ENCODE measurements around the gene TMCC1. TPM values are rescaled to one million over a fixed set of nuclear protein-coding genes. Genes with fewer than 3 reads are reported as not detected.
"Not testable (repeated sequence)": the region's sequence is repeated elsewhere in the genome, so short reads cannot be mapped to it uniquely, and the experiment has no call there.

TMCC1 gene
- total RNA-seq, 1 experiment from 2014 or later, result 6.2 TPM

GRCh38 chr3:129834580-129834979 is 58.9 kb downstream of the TMCC1 start:
- TF ChIP-seq CTCF (conservative IDR thresholded peaks at IDR 0.05; ENCODE audit: low read depth, low read length), result no peak
- no peak for TF ChIP-seq EZH2phosphoT487 (IDR thresholded peaks at IDR 0.05; ENCODE audit: borderline replicate concordance, low read length)
- TF ChIP-seq EZH2 (IDR thresholded peaks at IDR 0.05; ENCODE audit: low read length, unreplicated experiment), result no peak

GRCh38 chr3:129831942-129832341 is 61.6 kb downstream of the TMCC1 start:
- Histone ChIP-seq H3K4me1 (ENCODE audit: insufficient read depth, low read length) (peaks cover 15% of the 10 kb centered on the region), H3K27ac (ENCODE audit: low read length) (peak overlapping the region; percentile 13; the same call in 1 of the 2 replicates)
- H3K4me2 ChIP-seq (ENCODE audit: low read length); H3K9me2 ChIP-seq (replicated peaks; ENCODE audit: low read length); H3K36me3 ChIP-seq (ENCODE audit: low read depth, low read length); H2AFZ ChIP-seq (ENCODE audit: low read length); CTCF ChIA-PET; H4K20me1 ChIP-seq (ENCODE audit: low read length); H3K79me2 ChIP-seq (ENCODE audit: low read length); H3F3A ChIP-seq (ENCODE audit: low read length, unreplicated experiment); H3K27me3 ChIP-seq (ENCODE audit: low read length); ATAC-seq; BruUV-seq (replicated peaks); H3K9me3 ChIP-seq (ENCODE audit: low read length); H3K4me3 ChIP-seq (ENCODE audit: low read length); H3K9ac ChIP-seq (ENCODE audit: low read length): not testable (repeated sequence)
- DNase-seq, result peak; percentile 40
- POLR2A ChIA-PET (ENCODE audit: unreplicated experiment), result interaction anchor here (0.6 kb wide), 1 partner anchor 1709 kb away, joined by 4 read pairs; no protein-coding TSS in a partner anchor
- intact Hi-C loops (cut with micrococcal nuclease), result loop anchor here (5.0 kb wide), 1 partner anchor 35 kb away; no protein-coding TSS in a partner anchor

More at GRCh38 chr3:129834580-129834979, 58.9 kb downstream of the TMCC1 start:
- H3K27me3 ChIP-seq (ENCODE audit: low read length), result no peaks in the 10 kb centered on the region
- no peaks in the 10 kb centered on the region for H3K9me2 ChIP-seq (replicated peaks; ENCODE audit: low read length)
- H3K9ac ChIP-seq (ENCODE audit: low read length), result no peak overlapping the region
- no peak overlapping the region for H3K4me3 ChIP-seq (ENCODE audit: low read length)
- H2AFZ ChIP-seq (ENCODE audit: low read length), result no peak overlapping the region
- ChIA-PET POLR2A (ENCODE audit: unreplicated experiment) (interaction anchor here (0.6 kb wide), 1 partner anchor 568 kb away, joined by 3 read pairs; no protein-coding TSS in a partner anchor), CTCF (no interaction called here)
- ATAC-seq, result no peak
- H3K9me3 ChIP-seq (ENCODE audit: low read length), result no peaks in the 10 kb centered on the region
- no peaks in the 10 kb centered on the region for H3F3A ChIP-seq (ENCODE audit: low read length, unreplicated experiment)
- H3K36me3 ChIP-seq (ENCODE audit: low read depth, low read length), result no peaks in the 10 kb centered on the region
- BruUV-seq (replicated peaks), result no TSS peak
- no peak overlapping the region for H3K4me2 ChIP-seq (ENCODE audit: low read length)
- H3K79me2 ChIP-seq (ENCODE audit: low read length), result no peaks in the 10 kb centered on the region
- no peak for DNase-seq
- H4K20me1 ChIP-seq (ENCODE audit: low read length), result no peaks in the 10 kb centered on the region
- intact Hi-C loops (cut with micrococcal nuclease), result loop anchor here (5.0 kb wide), 1 partner anchor 33 kb away; no protein-coding TSS in a partner anchor
- peaks cover 15% of the 10 kb centered on the region for H3K4me1 ChIP-seq (ENCODE audit: insufficient read depth, low read length)
- H3K27ac ChIP-seq (ENCODE audit: low read length), result no peak overlapping the region

- CTCF ChIA-PET, result no interaction called here
Measured at GRCh38 chr3:129831503-129831902, 62.0 kb downstream of the TMCC1 start.

More at GRCh38 chr3:129831503-129831902, 62.0 kb downstream of the TMCC1 start:
- DNase-seq (no peak), ATAC-seq (no peak)
- Histone ChIP-seq H3K9me3 (ENCODE audit: low read length) (no peaks in the 10 kb centered on the region), H3K9me2 (replicated peaks; ENCODE audit: low read length) (no peaks in the 10 kb centered on the region), H3K4me1 (ENCODE audit: insufficient read depth, low read length) (peaks cover 15% of the 10 kb centered on the region), H2AFZ (ENCODE audit: low read length) (no peak overlapping the region), H3F3A (ENCODE audit: low read length, unreplicated experiment) (no peaks in the 10 kb centered on the region), H3K79me2 (ENCODE audit: low read length) (no peaks in the 10 kb centered on the region), H3K4me3 (ENCODE audit: low read length) (no peak overlapping the region), H3K27me3 (ENCODE audit: low read length) (no peaks in the 10 kb centered on the region), H4K20me1 (ENCODE audit: low read length) (no peaks in the 10 kb centered on the region), H3K9ac (ENCODE audit: low read length) (no peak overlapping the region), H3K4me2 (ENCODE audit: low read length) (no peak overlapping the region), H3K27ac (ENCODE audit: low read length) (no peak overlapping the region), H3K36me3 (ENCODE audit: low read depth, low read length) (no peaks in the 10 kb centered on the region)
- intact Hi-C loops (cut with micrococcal nuclease), result loop anchor here (5.0 kb wide), 1 partner anchor 36 kb away; no protein-coding TSS in a partner anchor
- POLR2A ChIA-PET (ENCODE audit: unreplicated experiment), result no interaction called here
- no TSS peak for BruUV-seq (replicated peaks)
- TF ChIP-seq EZH2 (IDR thresholded peaks at IDR 0.05; ENCODE audit: low read length, unreplicated experiment) (no peak), CTCF (conservative IDR thresholded peaks at IDR 0.05; ENCODE audit: low read depth, low read length) (no peak), EZH2phosphoT487 (IDR thresholded peaks at IDR 0.05; ENCODE audit: borderline replicate concordance, low read length) (no peak)
